ENCODE results near the gene SMOC2. TPM values are rescaled to one million over a fixed set of nuclear protein-coding genes. Genes with fewer than 3 reads are reported as not detected.

SMOC2 gene
- total and polyA plus RNA-seq, 2 of the 13 experiments (the other 11 are each of a cell fraction or from before 2014, with no cell fraction given) = not detected

DNA sequence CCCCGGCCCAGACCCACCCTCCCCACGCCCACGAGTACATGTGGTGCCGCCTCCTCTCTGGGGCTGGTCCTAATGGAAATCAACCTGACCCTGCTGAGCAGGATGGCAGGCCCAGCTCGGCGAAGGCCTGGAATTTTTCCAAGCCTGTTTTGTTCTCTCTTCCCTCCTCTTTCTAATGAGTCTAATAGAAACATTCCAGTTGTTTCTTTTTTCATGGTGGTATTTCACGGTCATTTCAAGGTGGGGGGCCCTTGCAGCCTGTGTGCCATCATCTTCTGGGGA lies 16.6 kb downstream of the SMOC2 start (continued):
- TF ChIP-seq, protein P1, sequence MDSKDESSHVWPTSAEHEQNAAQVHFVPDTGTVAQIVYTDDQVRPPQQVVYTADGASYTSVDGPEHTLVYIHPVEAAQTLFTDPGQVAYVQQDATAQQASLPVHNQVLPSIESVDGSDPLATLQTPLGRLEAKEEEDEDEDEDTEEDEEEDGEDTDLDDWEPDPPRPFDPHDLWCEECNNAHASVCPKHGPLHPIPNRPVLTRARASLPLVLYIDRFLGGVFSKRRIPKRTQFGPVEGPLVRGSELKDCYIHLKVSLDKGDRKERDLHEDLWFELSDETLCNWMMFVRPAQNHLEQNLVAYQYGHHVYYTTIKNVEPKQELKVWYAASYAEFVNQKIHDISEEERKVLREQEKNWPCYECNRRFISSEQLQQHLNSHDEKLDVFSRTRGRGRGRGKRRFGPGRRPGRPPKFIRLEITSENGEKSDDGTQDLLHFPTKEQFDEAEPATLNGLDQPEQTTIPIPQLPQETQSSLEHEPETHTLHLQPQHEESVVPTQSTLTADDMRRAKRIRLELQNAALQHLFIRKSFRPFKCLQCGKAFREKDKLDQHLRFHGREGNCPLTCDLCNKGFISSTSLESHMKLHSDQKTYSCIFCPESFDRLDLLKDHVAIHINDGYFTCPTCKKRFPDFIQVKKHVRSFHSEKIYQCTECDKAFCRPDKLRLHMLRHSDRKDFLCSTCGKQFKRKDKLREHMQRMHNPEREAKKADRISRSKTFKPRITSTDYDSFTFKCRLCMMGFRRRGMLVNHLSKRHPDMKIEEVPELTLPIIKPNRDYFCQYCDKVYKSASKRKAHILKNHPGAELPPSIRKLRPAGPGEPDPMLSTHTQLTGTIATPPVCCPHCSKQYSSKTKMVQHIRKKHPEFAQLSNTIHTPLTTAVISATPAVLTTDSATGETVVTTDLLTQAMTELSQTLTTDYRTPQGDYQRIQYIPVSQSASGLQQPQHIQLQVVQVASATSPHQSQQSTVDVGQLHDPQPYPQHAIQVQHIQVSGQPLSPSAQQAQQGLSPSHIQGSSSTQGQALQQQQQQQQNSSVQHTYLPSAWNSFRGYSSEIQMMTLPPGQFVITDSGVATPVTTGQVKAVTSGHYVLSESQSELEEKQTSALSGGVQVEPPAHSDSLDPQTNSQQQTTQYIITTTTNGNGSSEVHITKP (CRISPR knock-in tag; IDR thresholded peaks at IDR 0.05; ENCODE audit: low read depth) = no peak
- TF ChIP-seq, protein P2, sequence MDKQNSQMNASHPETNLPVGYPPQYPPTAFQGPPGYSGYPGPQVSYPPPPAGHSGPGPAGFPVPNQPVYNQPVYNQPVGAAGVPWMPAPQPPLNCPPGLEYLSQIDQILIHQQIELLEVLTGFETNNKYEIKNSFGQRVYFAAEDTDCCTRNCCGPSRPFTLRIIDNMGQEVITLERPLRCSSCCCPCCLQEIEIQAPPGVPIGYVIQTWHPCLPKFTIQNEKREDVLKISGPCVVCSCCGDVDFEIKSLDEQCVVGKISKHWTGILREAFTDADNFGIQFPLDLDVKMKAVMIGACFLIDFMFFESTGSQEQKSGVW (CRISPR knock-in tag; IDR thresholded peaks at IDR 0.05; ENCODE audit: borderline replicate concordance) = no peak
- no peak for TF ChIP-seq ZNF282 (IDR thresholded peaks at IDR 0.05; ENCODE audit: partially characterized antibody)
- no peak for TF ChIP-seq ZNF547 (CRISPR knock-in tag; IDR thresholded peaks at IDR 0.05)

DNA sequence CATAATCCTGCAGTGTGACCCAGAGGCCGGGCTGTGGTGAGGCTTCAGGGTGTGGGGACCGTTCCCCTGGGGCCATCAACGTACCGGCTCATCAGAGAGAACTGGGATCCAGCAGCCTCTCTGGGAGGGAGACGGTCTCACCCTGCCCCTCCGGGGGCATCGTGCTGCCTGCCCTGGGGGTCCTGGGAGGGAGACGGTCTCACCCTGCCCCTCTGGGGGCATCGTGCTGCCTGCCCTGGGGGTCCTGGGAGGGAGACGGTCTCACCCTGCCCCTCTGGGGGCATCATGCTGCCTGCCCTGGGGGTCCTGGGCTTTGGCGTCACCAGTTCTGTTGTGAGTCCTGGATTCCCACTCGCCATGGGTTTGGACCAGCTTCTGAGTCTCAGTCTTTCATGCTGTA lies 17.1 kb downstream of the SMOC2 start:
- H3K4me1 ChIP-seq (ENCODE audit: insufficient read depth, low read length) = no peaks in the 10 kb centered on the region
- in situ Hi-C loops (cut with HindIII; ENCODE audit: extremely low pct_ligation_motif_present, low pct_unique_long_range_greater_than_20kb) = no loop called here
- TF ChIP-seq SIX1 (CRISPR knock-in tag; IDR thresholded peaks at IDR 0.05; ENCODE audit: borderline replicate concordance) (no peak), ZSCAN21 (CRISPR knock-in tag; IDR thresholded peaks at IDR 0.05; ENCODE audit: borderline replicate concordance) (no peak), HNRNPUL1 (IDR thresholded peaks at IDR 0.05; ENCODE audit: low read depth, low read length) (no peak), ESRRA (CRISPR knock-in tag; IDR thresholded peaks at IDR 0.05; ENCODE audit: low read depth) (no peak), RXRA (CRISPR knock-in tag; IDR thresholded peaks at IDR 0.05) (no peak), ETV5 (CRISPR knock-in tag; IDR thresholded peaks at IDR 0.05; ENCODE audit: borderline replicate concordance) (no peak), ZMYM3 (CRISPR knock-in tag; IDR thresholded peaks at IDR 0.05) (no peak), IKZF1 (IDR thresholded peaks at IDR 0.05) (no peak), POLR2AphosphoS5 (IDR thresholded peaks at IDR 0.05; ENCODE audit: low read depth, low read length) (no peak), MXD4 (CRISPR knock-in tag; IDR thresholded peaks at IDR 0.05) (no peak)
- TF ChIP-seq, protein P3, sequence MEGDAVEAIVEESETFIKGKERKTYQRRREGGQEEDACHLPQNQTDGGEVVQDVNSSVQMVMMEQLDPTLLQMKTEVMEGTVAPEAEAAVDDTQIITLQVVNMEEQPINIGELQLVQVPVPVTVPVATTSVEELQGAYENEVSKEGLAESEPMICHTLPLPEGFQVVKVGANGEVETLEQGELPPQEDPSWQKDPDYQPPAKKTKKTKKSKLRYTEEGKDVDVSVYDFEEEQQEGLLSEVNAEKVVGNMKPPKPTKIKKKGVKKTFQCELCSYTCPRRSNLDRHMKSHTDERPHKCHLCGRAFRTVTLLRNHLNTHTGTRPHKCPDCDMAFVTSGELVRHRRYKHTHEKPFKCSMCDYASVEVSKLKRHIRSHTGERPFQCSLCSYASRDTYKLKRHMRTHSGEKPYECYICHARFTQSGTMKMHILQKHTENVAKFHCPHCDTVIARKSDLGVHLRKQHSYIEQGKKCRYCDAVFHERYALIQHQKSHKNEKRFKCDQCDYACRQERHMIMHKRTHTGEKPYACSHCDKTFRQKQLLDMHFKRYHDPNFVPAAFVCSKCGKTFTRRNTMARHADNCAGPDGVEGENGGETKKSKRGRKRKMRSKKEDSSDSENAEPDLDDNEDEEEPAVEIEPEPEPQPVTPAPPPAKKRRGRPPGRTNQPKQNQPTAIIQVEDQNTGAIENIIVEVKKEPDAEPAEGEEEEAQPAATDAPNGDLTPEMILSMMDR (CRISPR knock-in tag; IDR thresholded peaks at IDR 0.05) = no peak
- TF ChIP-seq, protein P1 (CRISPR knock-in tag; IDR thresholded peaks at IDR 0.05; ENCODE audit: low read depth) = no peak

More for the DNA sequence above, 17.1 kb downstream of the SMOC2 start:
- H3K36me3 ChIP-seq (replicated peaks in 1 of 2; ENCODE audit: control insufficient read depth in 1 of 2, insufficient read depth in 2 of 2, low read length in 2 of 2) = no peaks in the 10 kb centered on the region
- H3K9ac ChIP-seq (ENCODE audit: insufficient read depth, low read depth, low read length) = no peak overlapping the region
- H2AFZ ChIP-seq (ENCODE audit: low read length) = no peak overlapping the region
- no peaks in the 10 kb centered on the region for H4K20me1 ChIP-seq (ENCODE audit: insufficient read depth, low read length)
- FAIRE-seq (no peak), ATAC-seq (no peak), DNase-seq (ENCODE audit: low spot score) (no peak)
- no TSS peak for BruUV-seq (replicated peaks)
- no peaks in the 10 kb centered on the region for H3K9me3 ChIP-seq (ENCODE audit: low read length)
- H3K27ac ChIP-seq (ENCODE audit: extremely low read length, insufficient read depth, low read length) = no peak overlapping the region
- H3K27me3 ChIP-seq (ENCODE audit: control insufficient read depth in 1 of 2, insufficient read depth in 2 of 2, low read length in 2 of 2) = peaks cover 13 to 85% of the 10 kb centered on the region in 2 experiments
- 37% methylated on average over 5 of the region's 12 CpGs for WGBS (ENCODE audit: low lambda C conversion rate)
- H3K79me2 ChIP-seq (ENCODE audit: insufficient read depth, low read length) = no peaks in the 10 kb centered on the region
- H3K4me3 ChIP-seq (replicated peaks in 1 of 3; ENCODE audit: insufficient read depth in 1 of 3, low read depth in 2 of 3, low read length in 3 of 3) = no peak overlapping the region
- intact Hi-C loops (cut with micrococcal nuclease; ENCODE audit: unreplicated experiment) = no loop called here
- ChIA-PET CTCF (ENCODE audit: low intra/inter-chr PET ratio, low total read pairs) (no interaction called here), POLR2A (no interaction called here)
- H3K4me2 ChIP-seq (ENCODE audit: low read depth, low read length) = no peak overlapping the region

All from HepG2 (cell line).